Gastrocnemius medialis (tissue), 4 donors: ENCODE data around the gene UNC13B.

Source experiments
- CTCF ChIP-seq, 5 experiments: fragments of 450-650 bp in 3 of 5; fragments of 200-600 bp in 2 of 5; sonication (generic) in 2 of 5; IDR thresholded peaks in 4 of 5; conservative IDR thresholded peaks in 1 of 5; 1 replicate in 4 of 5; 2 replicates in 1 of 5; pipeline ENCODE4 v1.5.1; 2016 to 2019; ENCODE audit warnings: antibody characterized with exemption in 5 of 5, mild to moderate bottlenecking in 3 of 5, moderate library complexity in 3 of 5
- POLR2A ChIP-seq, 2 donors: fragments of 450-650 bp; IDR thresholded peaks; one replicate each; pipeline ENCODE4 v1.6.1; 2017; ENCODE audit warnings: antibody characterized with exemption in 2 of 2, mild to moderate bottlenecking in 2 of 2, moderate library complexity in 2 of 2

- TF ChIP-seq CTCF (IDR thresholded peaks at IDR 0.05 in 4 of 5, conservative IDR thresholded peaks at IDR 0.05 in 1 of 5) (no peak), POLR2A (IDR thresholded peaks at IDR 0.05) (no peak)
Observed at GRCh38 chr9:35156781-35157180, 5.0 kb upstream of the UNC13B start.
